GM23338 (cell line): Measurements from ENCODE around the gene ESRRA. TPM values are rescaled to one million over a fixed set of nuclear protein-coding genes. Genes with fewer than 3 reads are reported as not detected.

Experiments used
- ATAC-seq: fragments of 200-7000 bp; cut with Tn5 transposase; 3 replicates; pipeline ENCODE4 v1.9.1; 2020
- DNase-seq: peaks from one replicate; pipeline ENCODE4 v3.0.0-alpha.2; 2015; ENCODE audit warnings: low spot score
- H2AFZ ChIP-seq: fragments of 200-600 bp; sonication (generic); 2 replicates; pipeline ENCODE4 v1.8.0; 2016; ENCODE audit warnings: antibody characterized with exemption, mild to moderate bottlenecking, moderate library complexity
- H3F3A ChIP-seq: fragments of 200-600 bp; sonication (generic); replicated peaks from 2 replicates; pipeline ENCODE4 v1.8.0; 2017; ENCODE audit warnings: antibody characterized with exemption, mixed run types, low read depth
- H3K27ac ChIP-seq: fragments of 200-600 bp; sonication (generic); 2 replicates; pipeline ENCODE4 v1.6.1; 2016; ENCODE audit warnings: low read depth
- H3K27me3 ChIP-seq: fragments of 200-600 bp; sonication (generic); 2 replicates; pipeline ENCODE4 v1.8.0; 2016; ENCODE audit warnings: mild to moderate bottlenecking, mixed run types, moderate library complexity; ENCODE audit not compliant: insufficient read depth
- H3K36me3 ChIP-seq: fragments of 200-600 bp; sonication (generic); 2 replicates; pipeline ENCODE4 v1.8.0; 2016; ENCODE audit warnings: mild to moderate bottlenecking; ENCODE audit not compliant: insufficient read depth
- H3K4me1 ChIP-seq: fragments of 200-600 bp; sonication (generic); 2 replicates; pipeline ENCODE4 v1.8.0; 2016; ENCODE audit warnings: mild to moderate bottlenecking, moderate library complexity; ENCODE audit not compliant: insufficient read depth
- H3K4me2 ChIP-seq: fragments of 200-600 bp; sonication (generic); 2 replicates; pipeline ENCODE4 v1.7.1; 2017; ENCODE audit warnings: mixed run types
- H3K4me3 ChIP-seq: fragments of 200-600 bp; sonication (generic); 2 replicates; pipeline ENCODE4 v1.6.1; 2016; ENCODE audit warnings: mixed run types
- H3K79me2 ChIP-seq: fragments of 200-600 bp; sonication (generic); replicated peaks from 2 replicates; pipeline ENCODE4 v1.8.0; 2017; ENCODE audit warnings: mild to moderate bottlenecking; ENCODE audit not compliant: insufficient read depth
- H3K9me2 ChIP-seq: fragments of 200-600 bp; sonication (generic); 2 replicates; pipeline ENCODE4 v1.8.0; 2017; ENCODE audit not compliant: insufficient read depth
- H4K20me1 ChIP-seq: fragments of 200-600 bp; sonication (generic); replicated peaks from 2 replicates; pipeline ENCODE4 v1.8.0; 2017; ENCODE audit warnings: mild to moderate bottlenecking; ENCODE audit not compliant: insufficient read depth
- H3K27ac Mint-ChIP-seq: 2 replicates; pipeline ENCODE4 v1.8.0; 2020; ENCODE audit warnings: inconsistent platforms, mild to moderate bottlenecking, moderate library complexity, mixed read lengths
- H3K27me3 Mint-ChIP-seq: 3 replicates; pipeline ENCODE4 v1.8.0; 2022; ENCODE audit warnings: low read depth, mild to moderate bottlenecking, moderate library complexity, mixed read lengths, inconsistent platforms; ENCODE audit not compliant: insufficient read depth, poor library complexity
- H3K36me3 Mint-ChIP-seq: 3 replicates; pipeline ENCODE4 v1.8.0; 2021; ENCODE audit warnings: low read depth, mild to moderate bottlenecking, inconsistent platforms, moderate library complexity, mixed read lengths
- H3K4me1 Mint-ChIP-seq: 3 replicates; pipeline ENCODE4 v1.8.0; 2020; ENCODE audit warnings: mild to moderate bottlenecking, inconsistent platforms, mixed read lengths
- H3K4me3 Mint-ChIP-seq: 3 replicates; pipeline ENCODE4 v1.8.0; 2021; ENCODE audit warnings: moderate library complexity, mild to moderate bottlenecking, inconsistent platforms, mixed read lengths
- H3K9me3 Mint-ChIP-seq: 3 replicates; pipeline ENCODE4 v1.8.0; 2020; ENCODE audit warnings: moderate library complexity, mild to moderate bottlenecking, inconsistent platforms, mixed read lengths
- CREB1 ChIP-seq: fragments of 250-450 bp; sonication (Bioruptor Pico); IDR thresholded peaks from 2 replicates; pipeline ENCODE4 v1.5.0; 2020; ENCODE audit warnings: low read depth, mild to moderate bottlenecking, moderate library complexity
- CTCF ChIP-seq, 2 experiments: fragments of 200-600 bp in 1 of 2; sonication (generic) in 1 of 2; conservative IDR thresholded peaks; 2 replicates each; pipeline versions ENCODE4 v1.5.1 to v1.6.1; 2016 to 2017; ENCODE audit warnings: antibody characterized with exemption in 2 of 2, low read depth in 2 of 2, mild to moderate bottlenecking in 2 of 2, moderate library complexity in 1 of 2
- ETS1 ChIP-seq: IDR thresholded peaks from 2 replicates; pipeline ENCODE4 v1.6.1; 2016; ENCODE audit warnings: antibody characterized with exemption
- EZH2 ChIP-seq: fragments of 200-600 bp; sonication (generic); IDR thresholded peaks from one replicate; pipeline ENCODE4 v1.8.0; 2017; ENCODE audit warnings: antibody characterized with exemption, mild to moderate bottlenecking, low read depth; ENCODE audit not compliant: unreplicated experiment
- POLR2AphosphoS5 ChIP-seq: IDR thresholded peaks from 2 replicates; pipeline ENCODE4 v1.6.1; 2016; ENCODE audit warnings: antibody characterized with exemption, low read depth
- STAT1 ChIP-seq: IDR thresholded peaks from one replicate; pipeline ENCODE4 v1.6.1; 2016; ENCODE audit warnings: antibody characterized with exemption; ENCODE audit not compliant: unreplicated experiment
- ZNF114 ChIP-seq: fragments of 250-450 bp; sonication (Bioruptor Pico); IDR thresholded peaks from 2 replicates; pipeline ENCODE4 v1.5.0; 2020; ENCODE audit warnings: mild to moderate bottlenecking, moderate library complexity
- polyA plus RNA-seq: library from polyadenylated mRNA; unstranded; fragments of >200 nt; fragmentation: Nextera tagmentation; extraction: Ambion mirVana; gene quantifications from 2 replicates; pipeline ENCODE4 v1.2.1, GENCODE V29; 2016
- total RNA-seq: library from RNA; depleted of rRNA; stranded (reverse); fragments of >200 nt; shearing (Covaris generic); gene quantifications from 2 replicates; pipeline ENCODE4 v1.2.3, GENCODE V29; 2014

Gene ESRRA
- total and polyA plus RNA-seq, 2 experiments from 2014 or later = 13.7 to 55.1 TPM

GRCh38 chr11:64316672-64317324, 11.5 kb downstream of the ESRRA start:
- peaks cover 17% of the 10 kb centered on the region; the same call in 1 of the 2 replicates for H3F3A ChIP-seq
- peaks cover 3% of the 10 kb centered on the region; the same call in 1 of the 2 replicates for H3K36me3 ChIP-seq
- no peaks in the 10 kb centered on the region; the same call in 1 of the 3 replicates for H3K9me3 Mint-ChIP-seq
- H3K4me1 ChIP-seq = peaks cover 12% of the 10 kb centered on the region
- peaks cover 17% of the 10 kb centered on the region for H3K4me1 Mint-ChIP-seq
- H3K4me3 ChIP-seq = peak overlapping the region; percentile 82
- H3K4me2 ChIP-seq = peak overlapping the region; percentile 74
- peaks cover 53% of the 10 kb centered on the region for H3K36me3 Mint-ChIP-seq
- ATAC-seq = peak; percentile 27
- peak; percentile 18 to 28; a peak in 3 of 4 replicates for TF ChIP-seq CTCF (conservative IDR thresholded peaks at IDR 0.05; ENCODE audit: low read depth in 2 of 2)
- TF ChIP-seq EZH2 = no peak
- H3K79me2 ChIP-seq = peaks cover 19% of the 10 kb centered on the region
- peak overlapping the region; percentile 93 for H3K27ac ChIP-seq
- 0 out of 2 replicates have a peak overlapping the region, but pooled peaks have one; percentile 4 for H2AFZ ChIP-seq
- H3K27me3 ChIP-seq = no peaks in the 10 kb centered on the region
- peaks cover 34% of the 10 kb centered on the region for H3K27me3 Mint-ChIP-seq
- no peaks in the 10 kb centered on the region; the same call in 1 of the 2 replicates for H4K20me1 ChIP-seq
- H3K27ac Mint-ChIP-seq = peak overlapping the region; percentile 100
- H3K4me3 Mint-ChIP-seq = peak overlapping the region; percentile 98
- DNase-seq = peak; percentile 76
- H3K9me2 ChIP-seq = no peaks in the 10 kb centered on the region

GRCh38 chr11:64317325-64317960, 12.1 kb downstream of the ESRRA start, which contains the start of gene TRMT112:
Gene TRMT112 (minus strand): TSS chr11:64317559. CDS start chr11:64317526, 33 bp downstream.
- Mint-ChIP-seq H3K27ac (peak within 1 kb of the TSS; percentile 100), H3K27me3 (peaks cover 31% of the 10 kb centered on the region), H3K9me3 (no peaks in the 10 kb centered on the region; the same call in 1 of the 3 replicates), H3K4me3 (peak within 1 kb of the TSS; percentile 98), H3K4me1 (peaks cover 19% of the 10 kb centered on the region), H3K36me3 (peaks cover 55% of the 10 kb centered on the region)
- peaks cover 17% of the 10 kb centered on the region; the same call in 1 of the 2 replicates for H3F3A ChIP-seq
- H3K4me2 ChIP-seq = peak within 1 kb of the TSS; percentile 74
- ATAC-seq (peak; percentile 82), DNase-seq (peak; percentile 98)
- no peaks in the 10 kb centered on the region for H3K27me3 ChIP-seq
- H3K4me3 ChIP-seq = peak within 1 kb of the TSS; percentile 82
- H3K27ac ChIP-seq = peak within 1 kb of the TSS; percentile 93
- H2AFZ ChIP-seq = peak within 1 kb of the TSS; percentile 87
- H3K9me2 ChIP-seq = no peaks in the 10 kb centered on the region
- TF ChIP-seq ZNF114 (CRISPR knock-in tag) (no peak), CTCF (conservative IDR thresholded peaks at IDR 0.05; ENCODE audit: low read depth in 2 of 2) (no peak), CREB1 (CRISPR knock-in tag) (peak; percentile 78; the same call in 1 of the 2 replicates), POLR2AphosphoS5 (peak; percentile 85), ETS1 (peak; percentile 84), STAT1 (no peak)
- H3K36me3 ChIP-seq = peaks cover 3% of the 10 kb centered on the region; the same call in 1 of the 2 replicates
- peaks cover 18% of the 10 kb centered on the region for H3K79me2 ChIP-seq
- peaks cover 12% of the 10 kb centered on the region for H3K4me1 ChIP-seq
- no peaks in the 10 kb centered on the region; the same call in 1 of the 2 replicates for H4K20me1 ChIP-seq
